ENCODE data around the gene LMX1B. TPM values are rescaled to one million over a fixed set of nuclear protein-coding genes. Genes with fewer than 3 reads are reported as not detected.

The LMX1B gene
- total RNA-seq, 1 experiment from 2014 or later = 11.3 TPM

- Histone ChIP-seq H3K9me3 (ENCODE audit: control insufficient read depth in 1 of 2, insufficient read depth in 1 of 2, low read depth in 1 of 2, low read length in 2 of 2) (no peaks in the 10 kb centered on the region), H3K4me1 (ENCODE audit: control insufficient read depth in 1 of 2, insufficient read depth in 2 of 2, low read length in 2 of 2) (peaks cover 4 to 16% of the 10 kb centered on the region in 2 experiments; a peak in 3 of 4 replicates), H3K27ac (ENCODE audit: low read depth, low read length) (no peak overlapping the region), H3K4me3 (replicated peaks in 1 of 2; ENCODE audit: low read depth in 1 of 2, low read length in 2 of 2) (no peak overlapping the region), H3K4me2 (ENCODE audit: low read length) (no peak overlapping the region), H3K9me2 (ENCODE audit: insufficient read depth) (no peaks in the 10 kb centered on the region), H3K27me3 (ENCODE audit: insufficient read depth, low read length) (no peaks in the 10 kb centered on the region), H3K9ac (ENCODE audit: low read length) (no peak overlapping the region), H4K20me1 (ENCODE audit: insufficient read depth) (no peaks in the 10 kb centered on the region), H3K79me2 (ENCODE audit: insufficient read depth, low read length) (no peaks in the 10 kb centered on the region), H3K36me3 (ENCODE audit: control insufficient read depth in 1 of 2, insufficient read depth in 2 of 2, low read length in 2 of 2) (no peaks in the 10 kb centered on the region), H2AFZ (ENCODE audit: low read depth, low read length, poor library complexity, severe bottlenecking) (no peak overlapping the region)
- BruUV-seq (replicated peaks) = no TSS peak
- no peak for ATAC-seq
- RAD21 ChIA-PET (ENCODE audit: low non-redundant PET in 1 of 2, low total read pairs in 2 of 2, uncharacterized antibody in 2 of 2, unreplicated experiment in 2 of 2) = no interaction called here
- no peak for TF ChIP-seq CBX3 (IDR thresholded peaks at IDR 0.05; ENCODE audit: low read depth)
- TF ChIP-seq RAD21 (IDR thresholded peaks at IDR 0.05; ENCODE audit: low read depth) = no peak
- no peak for TF ChIP-seq ELF1 (IDR thresholded peaks at IDR 0.05; ENCODE audit: borderline replicate concordance, low read depth)
- no peak for TF ChIP-seq SRF (IDR thresholded peaks at IDR 0.05; ENCODE audit: low read depth)
- no peak for TF ChIP-seq YY1 (IDR thresholded peaks at IDR 0.05; ENCODE audit: extremely low read depth, insufficient replicate concordance, low read depth, low read length)
- TF ChIP-seq EZH2 (IDR thresholded peaks at IDR 0.05) = no peak
- TF ChIP-seq CEBPB (IDR thresholded peaks at IDR 0.05; ENCODE audit: low read depth) = no peak
- no peak for TF ChIP-seq TCF7L2 (IDR thresholded peaks at IDR 0.05; ENCODE audit: borderline replicate concordance, extremely low read depth, insufficient read depth, insufficient read length)
- POLR2A ChIA-PET = no interaction called here
- intact Hi-C loops (cut with micrococcal nuclease) = no loop called here
- CTCF ChIA-PET = interaction anchor here (1.0 kb wide), 1 partner anchor 9 kb away, joined by 4 read pairs; no protein-coding TSS in a partner anchor
- DNase-seq (ENCODE audit: low read depth, low spot score) = no peak
Observed at GRCh38 chr9:126607086-126607485, 6.6 kb upstream of the LMX1B start.

- no peaks in the 10 kb centered on the region for H3K79me2 ChIP-seq (ENCODE audit: insufficient read depth, low read length)
- CTCF ChIA-PET = interaction anchor here (1.0 kb wide), 1 partner anchor 9 kb away, joined by 4 read pairs; no protein-coding TSS in a partner anchor
Observed at GRCh38 chr9:126607731-126608130, 6.0 kb upstream of the LMX1B start.

More at GRCh38 chr9:126607731-126608130, 6.0 kb upstream of the LMX1B start:
- ChIA-PET RAD21 (ENCODE audit: low non-redundant PET in 1 of 2, low total read pairs in 2 of 2, uncharacterized antibody in 2 of 2, unreplicated experiment in 2 of 2) (interaction anchor here in 1 of 2 experiments (0.7 kb wide), 1 partner anchor 97 kb away, joined by 7 read pairs; no protein-coding TSS in a partner anchor), POLR2A (no interaction called here)
- H3K9ac ChIP-seq (ENCODE audit: low read length) = no peak overlapping the region
- H4K20me1 ChIP-seq (ENCODE audit: insufficient read depth) = no peaks in the 10 kb centered on the region
- no peaks in the 10 kb centered on the region for H3K9me2 ChIP-seq (ENCODE audit: insufficient read depth)
- TF ChIP-seq SRF (IDR thresholded peaks at IDR 0.05; ENCODE audit: low read depth) (no peak), EGR1 (IDR thresholded peaks at IDR 0.05; ENCODE audit: low read depth) (no peak), EZH2 (IDR thresholded peaks at IDR 0.05) (no peak), SP1 (IDR thresholded peaks at IDR 0.05; ENCODE audit: low read depth) (no peak), SIN3A (IDR thresholded peaks at IDR 0.05; ENCODE audit: low read depth) (no peak), ZNF274 (IDR thresholded peaks at IDR 0.05; ENCODE audit: low read depth, low read length) (no peak), CEBPB (IDR thresholded peaks at IDR 0.05; ENCODE audit: low read depth) (no peak), POLR2A (IDR thresholded peaks at IDR 0.05; ENCODE audit: borderline replicate concordance, extremely low read depth, insufficient read depth, insufficient read length) (no peak), FOSL1 (IDR thresholded peaks at IDR 0.05; ENCODE audit: low read depth) (no peak), REST (IDR thresholded peaks at IDR 0.05; ENCODE audit: low read depth) (no peak), EZH2phosphoT487 (IDR thresholded peaks at IDR 0.05; ENCODE audit: borderline replicate concordance) (no peak), POLR2AphosphoS5 (IDR thresholded peaks at IDR 0.05; ENCODE audit: low read depth, low read length) (no peak)
- ATAC-seq (no peak), DNase-seq (ENCODE audit: low read depth, low spot score) (no peak)
- intact Hi-C loops (cut with micrococcal nuclease) = no loop called here
- H3K9me3 ChIP-seq (ENCODE audit: control insufficient read depth in 1 of 2, insufficient read depth in 1 of 2, low read depth in 1 of 2, low read length in 2 of 2) = no peaks in the 10 kb centered on the region
- H2AFZ ChIP-seq (ENCODE audit: low read depth, low read length, poor library complexity, severe bottlenecking) = no peak overlapping the region
- BruUV-seq (replicated peaks) = no TSS peak
- H3K4me3 ChIP-seq (replicated peaks in 1 of 2; ENCODE audit: low read depth in 1 of 2, low read length in 2 of 2) = no peak overlapping the region
- no peak overlapping the region for H3K27ac ChIP-seq (ENCODE audit: low read depth, low read length)
- peaks cover 5 to 18% of the 10 kb centered on the region in 2 experiments; a peak in 3 of 4 replicates for H3K4me1 ChIP-seq (ENCODE audit: control insufficient read depth in 1 of 2, insufficient read depth in 2 of 2, low read length in 2 of 2)
- no peak overlapping the region for H3K4me2 ChIP-seq (ENCODE audit: low read length)
- H3K36me3 ChIP-seq (ENCODE audit: control insufficient read depth in 1 of 2, insufficient read depth in 2 of 2, low read length in 2 of 2) = no peaks in the 10 kb centered on the region
- no peaks in the 10 kb centered on the region for H3K27me3 ChIP-seq (ENCODE audit: insufficient read depth, low read length)

Measured in HCT116 (cell line).